ENCODE measurements around the gene CCDC28A.

The CCDC28A gene

GRCh38 chr6:138796771-138797170, 23.2 kb downstream of the CCDC28A start:
- H3K4me3 ChIP-seq (ENCODE audit: low read depth in 1 of 2, low read length in 2 of 2): peak overlapping the region; percentile 33 to 63
- no peaks in the 10 kb centered on the region for H3K27me3 ChIP-seq (ENCODE audit: control insufficient read depth in 1 of 2, insufficient read depth in 2 of 2, low read length in 2 of 2)
- H3K27ac ChIP-seq (ENCODE audit: low read depth, low read length): no peak overlapping the region
- H3K4me1 ChIP-seq (ENCODE audit: insufficient read depth, low read length): peaks cover 9% of the 10 kb centered on the region
- H3K9ac ChIP-seq (ENCODE audit: low read length): no peak overlapping the region
- no peaks in the 10 kb centered on the region for H3K9me3 ChIP-seq (ENCODE audit: low read length)
- H3K36me3 ChIP-seq (ENCODE audit: insufficient read depth, low read length): peaks cover 10% of the 10 kb centered on the region

GRCh38 chr6:138797806-138798446, 24.4 kb downstream of the CCDC28A start:
- peaks cover under 1% of the 10 kb centered on the region for H3K36me3 ChIP-seq (ENCODE audit: insufficient read depth, low read length)
- H3K4me3 ChIP-seq (ENCODE audit: low read depth in 1 of 2, low read length in 2 of 2): no peak overlapping the region

GRCh38 chr6:138800377-138801150, 27.0 kb downstream of the CCDC28A start:
- no peak overlapping the region for H3K4me3 ChIP-seq (ENCODE audit: low read depth in 1 of 2, low read length in 2 of 2)
- no peaks in the 10 kb centered on the region for H3K27me3 ChIP-seq (ENCODE audit: control insufficient read depth in 1 of 2, insufficient read depth in 2 of 2, low read length in 2 of 2)
- peaks cover 22% of the 10 kb centered on the region for H3K4me1 ChIP-seq (ENCODE audit: insufficient read depth, low read length)
- H3K9ac ChIP-seq (ENCODE audit: low read length): no peak overlapping the region
- no peaks in the 10 kb centered on the region for H3K9me3 ChIP-seq (ENCODE audit: low read length)
- no peaks in the 10 kb centered on the region for H3K36me3 ChIP-seq (ENCODE audit: insufficient read depth, low read length)
- H3K27ac ChIP-seq (ENCODE audit: low read depth, low read length): no peak overlapping the region

More at GRCh38 chr6:138797806-138798446, 24.4 kb downstream of the CCDC28A start:
- Histone ChIP-seq H3K27ac (ENCODE audit: low read depth, low read length) (no peak overlapping the region), H3K4me1 (ENCODE audit: insufficient read depth, low read length) (peaks cover 9% of the 10 kb centered on the region), H3K9ac (ENCODE audit: low read length) (no peak overlapping the region), H3K27me3 (ENCODE audit: control insufficient read depth in 1 of 2, insufficient read depth in 2 of 2, low read length in 2 of 2) (no peaks in the 10 kb centered on the region), H3K9me3 (ENCODE audit: low read length) (no peaks in the 10 kb centered on the region)

GRCh38 chr6:138803331-138803730, 29.8 kb downstream of the CCDC28A start:
- H3K9me3 ChIP-seq (ENCODE audit: low read length): no peaks in the 10 kb centered on the region
- peak overlapping the region; percentile 44 for H3K27ac ChIP-seq (ENCODE audit: low read depth, low read length)
- no peaks in the 10 kb centered on the region for H3K27me3 ChIP-seq (ENCODE audit: control insufficient read depth in 1 of 2, insufficient read depth in 2 of 2, low read length in 2 of 2)
- no peak overlapping the region for H3K4me3 ChIP-seq (ENCODE audit: low read depth in 1 of 2, low read length in 2 of 2)
- no peaks in the 10 kb centered on the region for H3K36me3 ChIP-seq (ENCODE audit: insufficient read depth, low read length)
- peaks cover 13% of the 10 kb centered on the region for H3K4me1 ChIP-seq (ENCODE audit: insufficient read depth, low read length)
- H3K9ac ChIP-seq (ENCODE audit: low read length): no peak overlapping the region

- Histone ChIP-seq H3K9me3 (ENCODE audit: low read length) (no peaks in the 10 kb centered on the region), H3K27ac (ENCODE audit: low read depth, low read length) (peak overlapping the region; percentile 44), H3K4me3 (ENCODE audit: low read depth in 1 of 2, low read length in 2 of 2) (peak overlapping the region in 1 of 2 donors; percentile 4), H3K27me3 (ENCODE audit: control insufficient read depth in 1 of 2, insufficient read depth in 2 of 2, low read length in 2 of 2) (no peaks in the 10 kb centered on the region), H3K9ac (ENCODE audit: low read length) (no peak overlapping the region), H3K4me1 (ENCODE audit: insufficient read depth, low read length) (peaks cover 13% of the 10 kb centered on the region), H3K36me3 (ENCODE audit: insufficient read depth, low read length) (no peaks in the 10 kb centered on the region)
Measured at GRCh38 chr6:138803861-138804260, 30.3 kb downstream of the CCDC28A start.

DNA sequence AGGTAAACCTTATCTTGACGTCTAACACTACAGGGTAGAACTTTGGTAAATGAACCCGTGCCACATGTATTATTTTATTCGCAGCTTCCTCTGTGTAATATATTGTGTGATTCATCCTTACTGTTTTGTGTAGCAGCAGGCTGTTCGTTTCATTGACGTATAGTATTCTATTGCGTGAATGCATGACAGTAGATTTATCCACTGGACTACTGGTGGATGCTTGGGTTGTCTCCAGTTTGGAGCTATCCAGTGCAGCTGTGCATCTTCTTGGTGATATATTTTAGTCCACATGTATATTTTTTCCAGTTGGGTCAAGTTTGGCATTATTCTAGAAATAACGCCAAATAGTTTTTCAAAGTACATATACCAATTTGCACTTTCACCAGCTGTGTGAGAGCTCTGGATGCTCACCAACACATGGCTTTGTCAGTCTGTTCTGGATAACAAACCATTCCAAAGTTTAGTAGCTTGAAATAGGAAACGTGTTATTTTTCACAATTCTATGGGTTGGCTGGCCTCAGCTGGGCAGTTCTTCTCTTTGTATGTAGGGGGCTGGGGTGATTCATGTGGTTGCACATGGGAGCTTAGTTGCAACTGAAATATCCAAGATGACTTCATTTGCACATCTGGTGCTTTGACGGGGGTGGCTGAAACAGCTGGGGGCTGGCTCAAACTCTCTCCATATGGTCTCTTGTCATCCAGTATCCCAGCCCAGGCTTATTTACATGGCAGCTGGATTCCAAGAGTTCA, 31.6 kb downstream of the CCDC28A start:
- no peaks in the 10 kb centered on the region for H3K27me3 ChIP-seq (ENCODE audit: control insufficient read depth in 1 of 2, insufficient read depth in 2 of 2, low read length in 2 of 2)
- no peaks in the 10 kb centered on the region for H3K9me3 ChIP-seq (ENCODE audit: low read length)
- peaks cover 13% of the 10 kb centered on the region for H3K4me1 ChIP-seq (ENCODE audit: insufficient read depth, low read length)
- no peak overlapping the region for H3K9ac ChIP-seq (ENCODE audit: low read length)
- H3K36me3 ChIP-seq (ENCODE audit: insufficient read depth, low read length): no peaks in the 10 kb centered on the region
- H3K27ac ChIP-seq (ENCODE audit: low read depth, low read length): no peak overlapping the region
- no peak overlapping the region for H3K4me3 ChIP-seq (ENCODE audit: low read depth in 1 of 2, low read length in 2 of 2)

DNA sequence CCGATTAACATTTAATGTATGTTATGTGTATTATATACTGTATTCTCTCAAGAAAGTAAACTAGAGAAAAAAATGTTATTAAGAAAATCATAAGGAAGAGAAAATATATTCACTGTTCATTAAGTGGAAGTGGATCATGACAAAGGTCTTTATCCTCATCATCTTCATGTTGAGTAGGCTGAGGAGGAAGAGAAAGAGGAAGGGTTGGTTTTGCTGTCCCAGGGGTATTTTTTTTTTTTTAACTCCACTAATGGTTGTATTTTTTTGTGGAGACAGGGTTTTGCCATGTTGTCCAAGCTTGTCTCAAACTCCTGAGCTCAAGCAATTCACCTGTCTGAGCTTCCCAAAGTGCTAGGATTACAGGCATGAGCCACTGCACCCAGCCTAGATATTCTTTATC, 33.3 kb downstream of the CCDC28A start:
- H3K9ac ChIP-seq (ENCODE audit: low read length): no peak overlapping the region
- H3K4me3 ChIP-seq (ENCODE audit: low read depth in 1 of 2, low read length in 2 of 2): no peak overlapping the region
- H3K36me3 ChIP-seq (ENCODE audit: insufficient read depth, low read length): no peaks in the 10 kb centered on the region
- no peak overlapping the region for H3K27ac ChIP-seq (ENCODE audit: low read depth, low read length)
- no peaks in the 10 kb centered on the region for H3K27me3 ChIP-seq (ENCODE audit: control insufficient read depth in 1 of 2, insufficient read depth in 2 of 2, low read length in 2 of 2)
- H3K4me1 ChIP-seq (ENCODE audit: insufficient read depth, low read length): peaks cover 13% of the 10 kb centered on the region
- H3K9me3 ChIP-seq (ENCODE audit: low read length): no peaks in the 10 kb centered on the region

GRCh38 chr6:138809677-138810076, 36.1 kb downstream of the CCDC28A start:
- Histone ChIP-seq H3K4me3 (ENCODE audit: low read depth in 1 of 2, low read length in 2 of 2) (no peak overlapping the region), H3K9me3 (ENCODE audit: low read length) (no peaks in the 10 kb centered on the region), H3K4me1 (ENCODE audit: insufficient read depth, low read length) (no peaks in the 10 kb centered on the region), H3K9ac (ENCODE audit: low read length) (no peak overlapping the region), H3K27ac (ENCODE audit: low read depth, low read length) (no peak overlapping the region), H3K27me3 (ENCODE audit: control insufficient read depth in 1 of 2, insufficient read depth in 2 of 2, low read length in 2 of 2) (no peaks in the 10 kb centered on the region), H3K36me3 (ENCODE audit: insufficient read depth, low read length) (no peaks in the 10 kb centered on the region)

GRCh38 chr6:138811866-138812265, 38.3 kb downstream of the CCDC28A start:
- Histone ChIP-seq H3K9ac (ENCODE audit: low read length) (no peak overlapping the region), H3K36me3 (ENCODE audit: insufficient read depth, low read length) (no peaks in the 10 kb centered on the region), H3K27me3 (ENCODE audit: control insufficient read depth in 1 of 2, insufficient read depth in 2 of 2, low read length in 2 of 2) (no peaks in the 10 kb centered on the region), H3K4me3 (ENCODE audit: low read depth in 1 of 2, low read length in 2 of 2) (no peak overlapping the region), H3K9me3 (ENCODE audit: low read length) (no peaks in the 10 kb centered on the region), H3K4me1 (ENCODE audit: insufficient read depth, low read length) (no peaks in the 10 kb centered on the region), H3K27ac (ENCODE audit: low read depth, low read length) (no peak overlapping the region)

- no peaks in the 10 kb centered on the region for H3K36me3 ChIP-seq (ENCODE audit: insufficient read depth, low read length)
- no peaks in the 10 kb centered on the region for H3K9me3 ChIP-seq (ENCODE audit: low read length)
- no peak overlapping the region for H3K27ac ChIP-seq (ENCODE audit: low read depth, low read length)
- no peak overlapping the region for H3K4me3 ChIP-seq (ENCODE audit: low read depth in 1 of 2, low read length in 2 of 2)
- no peak overlapping the region for H3K9ac ChIP-seq (ENCODE audit: low read length)
- H3K4me1 ChIP-seq (ENCODE audit: insufficient read depth, low read length): no peaks in the 10 kb centered on the region
- no peaks in the 10 kb centered on the region for H3K27me3 ChIP-seq (ENCODE audit: control insufficient read depth in 1 of 2, insufficient read depth in 2 of 2, low read length in 2 of 2)
Measured at GRCh38 chr6:138814179-138814834, 40.7 kb downstream of the CCDC28A start.

GRCh38 chr6:138815221-138815620, 41.7 kb downstream of the CCDC28A start:
- H3K9ac ChIP-seq (ENCODE audit: low read length): no peak overlapping the region
- no peak overlapping the region for H3K4me3 ChIP-seq (ENCODE audit: low read depth in 1 of 2, low read length in 2 of 2)
- no peaks in the 10 kb centered on the region for H3K4me1 ChIP-seq (ENCODE audit: insufficient read depth, low read length)
- no peaks in the 10 kb centered on the region for H3K36me3 ChIP-seq (ENCODE audit: insufficient read depth, low read length)
- H3K27ac ChIP-seq (ENCODE audit: low read depth, low read length): no peak overlapping the region
- H3K27me3 ChIP-seq (ENCODE audit: control insufficient read depth in 1 of 2, insufficient read depth in 2 of 2, low read length in 2 of 2): no peaks in the 10 kb centered on the region
- H3K9me3 ChIP-seq (ENCODE audit: low read length): no peaks in the 10 kb centered on the region

Measured in muscle layer of colon (tissue), 2 donors.